Measurements from ENCODE around the gene THYN1.
"Not testable (repeated sequence)": the region's sequence is repeated elsewhere in the genome, so short reads cannot be mapped to it uniquely, and the experiment has no call there.

The THYN1 gene

GRCh38 chr11:134273317-134273712 is 20.2 kb upstream of the THYN1 start:
- no peak for DNase-seq

DNA sequence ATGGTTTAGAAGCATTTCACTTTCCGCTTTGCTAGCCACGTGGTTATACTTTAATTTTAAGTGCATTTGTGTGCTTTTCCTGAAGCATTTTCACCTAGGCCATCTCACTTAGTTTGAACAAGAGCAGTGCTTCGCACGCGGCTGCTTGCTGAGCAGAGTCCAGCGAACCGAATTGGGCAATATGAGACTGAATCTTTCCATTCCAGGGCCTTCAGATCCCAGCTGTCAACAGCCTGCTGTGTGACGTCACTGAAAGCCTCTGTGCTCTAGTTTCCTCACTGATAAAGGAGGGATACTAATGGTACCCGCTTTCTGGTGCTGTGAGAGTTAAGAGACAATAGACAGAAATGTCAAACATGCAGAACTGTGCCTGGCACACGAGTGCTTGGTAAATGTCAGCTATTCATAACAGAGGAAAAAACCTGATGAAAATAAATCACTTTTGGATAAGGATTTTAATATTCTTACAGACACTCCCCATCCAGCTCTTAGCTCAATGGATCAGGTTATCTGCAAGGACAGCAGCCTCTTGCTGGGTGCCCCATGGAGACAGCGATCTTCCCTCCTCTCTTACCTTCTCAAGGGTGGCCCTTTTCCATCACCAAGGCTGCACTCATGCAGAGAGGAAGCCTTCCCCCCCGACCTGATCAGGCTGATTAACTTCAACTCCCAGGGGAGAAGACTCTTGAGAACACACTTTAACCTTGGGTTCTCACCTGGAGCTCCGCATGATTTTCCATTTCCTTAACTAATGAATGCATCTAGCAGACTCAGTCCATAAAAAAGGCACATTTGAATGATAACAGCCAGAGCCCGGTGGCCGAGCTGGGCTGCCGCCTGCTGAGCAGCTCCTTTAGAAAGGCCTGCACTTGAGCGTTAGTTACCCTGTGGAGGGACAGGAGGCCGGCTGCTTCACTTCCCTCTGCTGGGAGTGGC is 19.5 kb upstream of the THYN1 start:
- DNase-seq, result no peak

GRCh38 chr11:134271978-134272377 is 18.8 kb upstream of the THYN1 start:
- DNase-seq, result no peak

- DNase-seq, result peak; percentile 36
Observed at GRCh38 chr11:134270250-134270714, 17.1 kb upstream of the THYN1 start.

GRCh38 chr11:134267966-134268365 is 14.8 kb upstream of the THYN1 start:
- DNase-seq, result no peak

DNA sequence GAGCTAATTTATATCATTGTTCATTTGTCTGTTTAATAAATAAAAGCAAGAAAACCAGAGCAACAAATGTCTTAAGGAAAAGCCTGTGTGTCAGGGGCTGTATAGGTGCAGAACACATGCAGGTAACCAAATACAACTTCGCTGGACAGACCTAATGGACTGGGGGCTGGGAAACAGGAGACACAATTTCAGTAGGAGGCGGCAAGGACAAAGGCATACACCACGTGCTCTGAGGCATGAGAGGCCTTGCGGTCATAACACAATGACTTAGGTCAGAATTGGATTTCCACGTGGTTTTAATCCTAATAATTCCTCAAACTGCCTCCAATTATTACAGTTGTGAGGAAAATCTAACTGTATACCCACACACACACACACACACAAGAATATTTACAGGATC is 14.3 kb upstream of the THYN1 start:
- DNase-seq, result no peak

DNA sequence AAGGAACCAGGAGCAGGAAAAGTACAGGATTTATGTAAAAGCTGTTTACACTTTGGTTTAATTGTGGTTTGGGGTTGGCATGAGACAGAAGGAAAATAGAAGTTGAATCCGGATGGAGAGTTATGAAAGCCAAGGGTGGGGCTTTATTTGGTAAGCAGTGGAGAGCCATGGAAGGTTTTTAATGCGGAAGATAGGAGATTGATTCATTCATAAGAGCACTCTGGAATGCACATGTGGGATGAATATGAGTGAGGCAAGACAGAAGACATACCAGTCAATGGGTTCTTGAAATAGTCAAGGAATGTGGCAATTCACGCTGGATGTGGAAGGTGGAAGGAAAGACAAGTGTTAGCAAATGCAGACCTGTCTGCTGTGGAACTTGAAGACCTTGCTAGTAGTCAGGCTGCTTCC is 13.7 kb upstream of the THYN1 start:
- no peak for DNase-seq

- DNase-seq, result no peak
Observed at GRCh38 chr11:134266440-134266839, 13.3 kb upstream of the THYN1 start.

DNA sequence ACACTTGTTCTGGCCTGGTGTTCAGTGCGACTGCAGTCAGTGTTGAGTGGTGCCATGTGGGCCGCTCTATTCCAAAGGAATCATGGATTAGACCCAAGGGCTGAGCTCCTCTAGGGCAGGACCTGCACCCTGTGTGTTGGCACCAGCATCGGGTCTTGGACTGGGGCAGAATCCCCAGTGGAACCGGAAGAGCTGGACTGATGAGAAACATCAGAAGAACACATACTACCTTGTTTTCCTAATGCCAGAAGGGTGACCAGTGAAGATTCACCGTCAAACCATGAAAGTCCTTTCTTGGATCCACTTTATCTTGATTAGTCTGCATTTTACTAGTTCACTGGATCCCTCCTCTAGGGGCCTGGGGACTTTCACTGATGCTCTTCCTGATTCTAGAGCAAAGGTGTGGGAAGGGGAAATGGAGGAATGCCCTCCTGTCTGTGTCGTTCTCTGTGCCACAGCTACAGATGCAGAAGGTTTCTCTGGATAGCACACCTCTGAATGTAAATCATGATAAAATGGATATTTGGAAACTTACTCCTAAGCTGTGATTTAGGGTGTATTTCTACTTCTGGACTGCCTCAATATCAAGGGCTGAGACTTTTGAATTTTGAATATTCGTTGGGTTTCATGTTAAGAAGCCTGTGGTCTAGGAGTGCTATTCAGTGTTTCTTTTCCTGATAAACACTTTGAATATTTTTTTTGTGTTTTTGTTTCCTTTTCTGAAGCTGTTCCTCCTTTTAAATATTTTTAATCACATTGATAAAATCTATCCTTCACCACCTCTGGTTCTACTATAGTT is 12.0 kb upstream of the THYN1 start:
- no peak for DNase-seq

DNA sequence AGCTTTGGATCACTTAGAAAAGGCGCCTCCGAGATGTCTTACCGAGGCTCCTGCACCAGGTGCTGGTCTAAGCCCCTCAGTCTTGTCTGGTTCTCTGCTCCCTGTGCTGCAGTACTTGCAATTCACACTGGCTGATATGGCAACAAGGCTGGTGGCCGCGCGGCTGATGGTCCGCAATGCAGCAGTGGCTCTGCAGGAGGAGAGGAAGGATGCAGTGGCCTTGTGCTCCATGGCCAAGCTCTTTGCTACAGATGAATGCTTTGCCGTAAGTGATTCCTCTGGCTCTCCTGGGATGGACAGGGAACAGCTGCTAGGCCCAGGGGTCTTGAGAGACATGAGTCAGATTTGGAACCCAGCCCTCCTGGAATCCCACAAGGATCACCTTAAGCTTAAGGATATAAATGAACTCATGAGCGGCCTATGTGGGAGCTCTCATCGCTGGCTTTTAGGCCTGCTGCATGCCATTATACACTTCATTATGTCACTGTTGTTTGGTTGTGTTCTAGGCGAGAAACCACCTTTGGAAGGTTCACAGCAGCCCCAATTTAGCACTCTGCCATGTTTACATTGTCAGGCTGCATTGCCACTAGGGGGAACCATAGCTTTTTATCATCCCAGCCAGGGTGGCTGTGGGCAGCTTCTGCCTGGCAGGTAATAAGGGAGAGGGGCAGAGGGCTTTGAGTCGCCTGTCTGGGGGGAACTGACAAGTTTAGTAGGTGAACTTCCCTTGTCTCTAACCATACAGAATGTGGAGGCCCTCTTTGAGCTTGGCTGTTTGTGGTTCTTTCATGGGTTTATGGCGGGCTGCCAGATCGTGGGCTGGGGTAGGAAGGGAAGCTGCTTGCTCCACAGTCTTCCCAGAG is 8.7 kb upstream of the THYN1 start:
- DNase-seq, result peak; percentile 67

DNA sequence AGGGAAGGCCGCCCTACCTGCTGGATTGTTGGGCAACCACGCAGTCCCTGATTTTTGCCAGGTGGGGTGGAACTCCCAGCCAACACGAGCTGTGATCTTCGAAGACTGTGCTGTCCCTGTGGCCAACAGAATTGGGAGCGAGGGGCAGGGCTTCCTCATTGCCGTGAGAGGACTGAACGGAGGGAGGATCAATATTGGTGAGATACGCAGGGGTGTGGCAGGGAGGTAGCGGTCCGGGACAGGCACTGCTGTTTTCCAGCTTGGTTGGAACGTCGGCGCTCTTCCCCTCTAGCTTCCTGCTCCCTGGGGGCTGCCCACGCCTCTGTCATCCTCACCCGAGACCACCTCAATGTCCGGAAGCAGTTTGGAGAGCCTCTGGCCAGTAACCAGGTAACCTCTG is 7.8 kb upstream of the THYN1 start:
- no peak for DNase-seq

- DNase-seq, result peak; percentile 76
Observed at GRCh38 chr11:134260503-134260902, 7.4 kb upstream of the THYN1 start.

- DNase-seq, result no peak
Observed at GRCh38 chr11:134258577-134258976, 5.4 kb upstream of the THYN1 start.

- no peak for DNase-seq
Observed at GRCh38 chr11:134257101-134257500, 3.9 kb upstream of the THYN1 start.

DNA sequence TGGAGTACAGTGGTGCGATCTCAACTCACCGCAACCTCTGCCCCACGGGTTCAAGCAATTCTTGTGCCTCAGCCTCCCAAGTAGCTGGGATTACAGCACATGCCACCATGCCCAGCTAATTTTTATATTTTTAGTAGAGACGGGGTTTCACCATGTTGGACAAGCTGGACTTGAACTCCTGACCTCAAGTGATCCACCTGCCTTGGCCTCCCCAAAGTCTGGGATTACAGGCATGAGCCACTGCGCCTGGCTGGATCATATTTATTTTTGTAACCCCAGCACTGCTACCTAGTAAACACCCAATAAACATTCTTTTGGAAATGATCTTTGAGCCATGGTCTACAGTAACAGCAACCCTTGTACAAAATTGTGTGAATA is 2.0 kb upstream of the THYN1 start:
- not testable (repeated sequence) for DNase-seq

DNA sequence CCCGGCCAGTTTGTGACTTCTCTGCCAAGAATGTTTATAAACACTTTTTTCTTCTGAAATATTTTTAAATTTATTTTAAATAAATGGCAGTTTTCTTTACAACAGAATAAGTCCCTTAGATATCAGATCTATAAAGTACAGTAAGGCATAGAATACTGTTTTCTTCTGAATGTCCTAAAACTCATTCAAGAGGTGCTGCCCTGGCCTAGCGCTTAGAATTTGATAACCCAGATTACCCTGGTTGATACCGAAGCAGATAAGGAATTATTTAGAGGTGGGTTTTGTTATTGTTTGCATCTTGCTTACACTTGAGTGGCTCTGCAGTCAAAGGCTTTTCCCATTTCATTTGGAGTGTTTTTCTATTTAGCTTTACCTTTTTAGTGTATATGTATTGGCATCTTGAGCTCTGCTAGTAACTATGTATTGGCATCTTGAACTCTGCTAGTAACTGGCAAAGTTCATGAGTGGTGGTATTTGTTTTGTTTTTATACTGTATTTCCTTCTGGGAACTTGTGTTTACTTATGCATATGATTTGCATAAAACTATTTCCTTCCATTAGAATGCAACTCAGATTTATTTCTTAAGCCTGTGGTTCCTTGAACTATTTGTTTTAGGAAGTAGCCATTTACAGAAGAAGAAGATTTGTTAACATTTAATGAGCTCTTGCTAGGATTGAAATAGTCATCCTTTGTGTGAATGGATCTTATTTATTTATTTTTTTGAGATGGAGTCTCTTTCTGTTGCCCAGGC is 1.5 kb upstream of the THYN1 start:
- no peak for DNase-seq

GRCh38 chr11:134252346-134253187 is 585 bp downstream of the THYN1 start:
- DNase-seq, result peak; percentile 64

DNA sequence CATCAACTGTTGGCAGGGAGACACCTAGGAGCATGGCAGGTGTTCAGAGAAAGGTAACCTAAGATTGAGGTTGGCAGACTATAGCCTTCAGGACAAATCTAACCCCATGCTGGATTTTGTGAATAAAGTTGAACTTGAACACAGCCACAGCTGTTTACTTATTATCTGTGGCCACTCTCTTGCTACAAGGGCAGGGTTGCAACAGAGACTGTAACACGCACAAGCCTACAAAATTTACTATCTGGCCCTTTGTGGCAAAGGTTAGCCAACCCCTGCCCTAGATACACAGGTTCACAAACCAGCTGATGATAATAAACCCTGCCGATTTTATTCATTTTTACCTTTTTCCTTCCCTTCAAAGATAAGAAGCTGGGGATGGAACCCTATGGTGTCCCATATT is 2.5 kb downstream of the THYN1 start:
- peak; percentile 39 for DNase-seq

DNA sequence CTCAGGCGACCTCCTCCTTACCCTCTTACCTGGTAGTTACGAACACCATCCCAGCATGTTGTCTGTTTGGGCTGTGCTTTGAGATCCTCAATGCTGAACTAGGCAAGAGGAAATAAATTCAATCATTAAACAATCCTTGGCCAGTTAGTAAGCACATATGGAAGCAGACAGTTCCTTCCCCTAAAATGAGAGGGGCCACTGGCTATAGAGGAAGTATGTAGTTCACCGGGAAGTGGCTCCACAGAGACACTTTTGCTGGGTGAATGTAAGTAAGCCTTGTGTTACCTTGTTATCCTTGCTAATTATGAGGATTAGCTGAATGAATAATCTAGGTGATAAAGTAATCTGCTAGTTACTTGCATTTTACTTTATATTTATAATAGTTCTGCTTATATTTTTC is 2.9 kb downstream of the THYN1 start:
- DNase-seq, result no peak

DNA sequence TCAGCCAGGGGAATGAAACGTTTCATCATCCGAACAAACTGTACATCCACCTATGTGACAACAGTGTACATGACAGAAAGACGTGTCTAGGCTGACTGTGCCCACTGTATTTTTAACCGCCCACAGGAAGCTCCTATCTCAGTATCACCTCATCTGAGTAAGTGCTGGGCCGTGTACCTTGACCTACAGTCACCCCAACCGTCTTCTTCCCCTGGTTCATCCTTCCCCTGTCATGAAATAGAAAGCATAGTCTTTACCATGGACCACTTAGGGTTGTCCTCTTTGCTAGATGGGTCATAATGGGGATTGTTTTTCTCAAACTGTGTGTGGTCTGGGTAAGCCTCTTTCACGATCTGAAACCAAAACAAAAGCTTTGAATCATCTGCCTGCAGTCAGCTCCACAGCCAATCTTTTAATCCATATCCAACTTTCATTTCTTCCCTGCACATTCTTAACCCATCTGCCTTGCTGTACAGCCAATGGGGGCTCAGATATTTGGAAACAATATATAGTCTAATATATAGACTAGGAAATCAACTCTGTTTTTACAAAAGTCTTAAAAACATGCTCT is 4.2 kb downstream of the THYN1 start:
- no peak for DNase-seq

GRCh38 chr11:134246678-134247077 is 6.5 kb downstream of the THYN1 start:
- no peak for DNase-seq

All from hematopoietic multipotent progenitor cell treated with erythropoietin and hydrocortisone succinate and interleukin-3 and kit ligand, for 4 days (in vitro differentiated cells).